Endothelial cell of umbilical vein (primary cell): ENCODE measurements around the gene TMEM161A. TPM values are rescaled to one million over a fixed set of nuclear protein-coding genes. Genes with fewer than 3 reads are reported as not detected.

Source experiments
- BruUV-seq: library from RNA; stranded (reverse); fragments of 400-500 nt; replicated peaks from 2 replicates; lab custom pipeline; 2021; lab: Mats Ljungman, UMichigan
- CTCF ChIA-PET: fragments of 300-600, 350-600 bp; sonication (Branson Sonifier 250); formaldehyde crosslinking; loops from one replicate; lab custom pipeline; 2021; ENCODE audit warnings: antibody characterized with exemption, inconsistent platforms; lab: Charles Lee
- POLR2A ChIA-PET: fragments of 300-600, 350-600 bp; sonication (Branson Sonifier 250); formaldehyde crosslinking; loops from one replicate; lab custom pipeline; 2021; ENCODE audit warnings: antibody characterized with exemption, inconsistent platforms; lab: Charles Lee
- DNase-seq: peaks from one replicate; pipeline ENCODE4 v3.0.0-alpha.2; 2011; ENCODE audit warnings: low read depth, low spot score
- FAIRE-seq: peaks from 2 replicates; lab custom pipeline; 2011; peaks lifted over from hg19 to GRCh38; lab: Jason Lieb, UNC
- H2AFZ ChIP-seq: 2 replicates; pipeline ENCODE4 v1.6.0; 2012; ENCODE audit warnings: low read depth, low read length, control low read depth, inconsistent platforms
- H3K27ac ChIP-seq: 2 replicates; pipeline ENCODE4 v1.5.1; 2011; ENCODE audit warnings: low read depth, mild to moderate bottlenecking, control low read depth, low read length, moderate library complexity; ENCODE audit not compliant: insufficient read depth
- H3K27me3 ChIP-seq, 2 experiments: 2 replicates each; pipeline versions ENCODE4 v1.6.0 to v1.6.1; 2011; ENCODE audit warnings: low read length in 2 of 2, mixed read lengths in 1 of 2; ENCODE audit not compliant: control insufficient read depth in 2 of 2, insufficient read depth in 2 of 2
- H3K36me3 ChIP-seq, 2 experiments: 2 replicates in 1 of 2; 3 replicates in 1 of 2; pipeline ENCODE4 v1.5.1; 2011; ENCODE audit warnings: low read length in 2 of 2, mild to moderate bottlenecking in 1 of 2, moderate library complexity in 1 of 2; ENCODE audit not compliant: control insufficient read depth in 2 of 2, insufficient read depth in 2 of 2; ENCODE audit errors: extremely low read depth in 1 of 2
- H3K4me1 ChIP-seq: 3 replicates; pipeline ENCODE4 v1.5.1; 2011; ENCODE audit warnings: mild to moderate bottlenecking, low read length; ENCODE audit not compliant: control insufficient read depth, insufficient read depth; ENCODE audit errors: extremely low read depth
- H3K4me2 ChIP-seq: 2 replicates; pipeline ENCODE4 v1.6.1; 2011; ENCODE audit warnings: low read length, control low read depth, mixed read lengths; ENCODE audit not compliant: insufficient read depth
- H3K4me3 ChIP-seq, 3 experiments: fragments of 200-600 bp in 1 of 3; sonication (generic), shearing (Covaris generic) in 1 of 3; replicated peaks in 1 of 3; 2 replicates each; pipeline ENCODE4 v1.5.1; 2011 to 2016; ENCODE audit warnings: control low read depth in 3 of 3, low read length in 3 of 3, mild to moderate bottlenecking in 2 of 3, inconsistent platforms in 1 of 3, low read depth in 1 of 3, moderate library complexity in 1 of 3; ENCODE audit not compliant: insufficient read depth in 1 of 3
- H3K79me2 ChIP-seq: 2 replicates; pipeline ENCODE4 v1.6.0; 2012; ENCODE audit warnings: low read length, inconsistent platforms; ENCODE audit not compliant: control insufficient read depth, insufficient read depth
- H3K9ac ChIP-seq: replicated peaks from 2 replicates; pipeline ENCODE3; 2011; ENCODE audit warnings: low read length, control low read depth; ENCODE audit not compliant: insufficient read depth; ENCODE audit errors: extremely low read depth
- H3K9me1 ChIP-seq: replicated peaks from 3 replicates; pipeline ENCODE4 v1.6.0; 2011; ENCODE audit warnings: mild to moderate bottlenecking, low read length; ENCODE audit not compliant: control insufficient read depth, insufficient read depth; ENCODE audit errors: extremely low read depth
- H3K9me3 ChIP-seq: replicated peaks from 2 replicates; pipeline ENCODE4 v1.5.1; 2012; ENCODE audit warnings: low read length, inconsistent platforms; ENCODE audit not compliant: control insufficient read depth, insufficient read depth
- H4K20me1 ChIP-seq: replicated peaks from 2 replicates; pipeline ENCODE3; 2011; ENCODE audit warnings: mild to moderate bottlenecking, low read length; ENCODE audit not compliant: control insufficient read depth, insufficient read depth; ENCODE audit errors: extremely low read depth
- CTCF ChIP-seq, 2 donors: IDR thresholded peaks; 1 replicate in 1 of 2; 2 replicates in 1 of 2; pipeline ENCODE4 v1.5.1; 2011; ENCODE audit warnings: low read length in 2 of 2, mild to moderate bottlenecking in 2 of 2, moderate library complexity in 2 of 2, control low read depth in 1 of 2, inconsistent platforms in 1 of 2, low read depth in 1 of 2; ENCODE audit not compliant: insufficient read depth in 1 of 2; ENCODE audit errors: extremely low read depth in 1 of 2
- EZH2 ChIP-seq: IDR thresholded peaks from 2 replicates; pipeline ENCODE4 v1.6.1; 2012; ENCODE audit warnings: borderline replicate concordance, low read depth, mild to moderate bottlenecking, moderate library complexity, low read length, inconsistent platforms; ENCODE audit not compliant: severe bottlenecking
- FOS ChIP-seq: IDR thresholded peaks from 2 replicates; pipeline ENCODE4 v1.6.1; 2011; ENCODE audit warnings: mild to moderate bottlenecking, low read length, moderate library complexity, borderline replicate concordance; ENCODE audit not compliant: insufficient read depth
- GATA2 ChIP-seq: IDR thresholded peaks from 2 replicates; pipeline ENCODE4 v1.7.0; 2011; ENCODE audit warnings: low read depth, mild to moderate bottlenecking, moderate library complexity, mixed read lengths, low read length; ENCODE audit not compliant: insufficient read length, insufficient read depth
- JUN ChIP-seq: IDR thresholded peaks from 2 replicates; pipeline ENCODE4 v1.6.1; 2011; ENCODE audit warnings: borderline replicate concordance, low read depth; ENCODE audit not compliant: insufficient read length, insufficient read depth
- MAX ChIP-seq: IDR thresholded peaks from 2 replicates; pipeline ENCODE4 v1.6.1; 2011; ENCODE audit not compliant: insufficient read depth, insufficient read length
- MYC ChIP-seq: IDR thresholded peaks from one replicate; pipeline ENCODE4 v1.6.1; 2011; ENCODE audit warnings: mild to moderate bottlenecking, low read depth, low read length
- POLR2A ChIP-seq: IDR thresholded peaks from 2 replicates; pipeline ENCODE4 v1.6.1; 2012; ENCODE audit warnings: low read depth, mild to moderate bottlenecking, control low read depth, low read length
- POLR2AphosphoS5 ChIP-seq: IDR thresholded peaks from 2 replicates; pipeline ENCODE4 v1.6.1; 2012; ENCODE audit warnings: low read depth, mild to moderate bottlenecking, control low read depth, low read length, moderate library complexity; ENCODE audit not compliant: insufficient read depth
- dilution Hi-C: fragments of 300-500 bp; cut with MboI; formaldehyde crosslinking; loops from one replicate; pipeline ENCODE4 v1.15.0; 2019; ENCODE audit warnings: low sequenced_read_pairs; ENCODE audit not compliant: extremely low pct_ligation_motif_present
- intact Hi-C: fragments of 100-400 bp; cut with micrococcal nuclease; formaldehyde crosslinking; loops from one replicate; pipeline ENCODE4 v1.10.0; 2022
- polyA plus RNA-seq, 4 experiments: library from polyadenylated mRNA; depleted of rRNA in 3 of 4; stranded (reverse) in 3 of 4; unstranded in 1 of 4; fragments of >200 nt; gene quantifications; 2 replicates each; pipeline versions ENCODE4 v1.2.1 to v1.2.3, GENCODE V29; 2011 to 2012; ENCODE audit warnings: missing spikeins in 1 of 4
- total RNA-seq: library from RNA; stranded (reverse); gene quantifications from 2 replicates; pipeline ENCODE4 v1.2.3, GENCODE V29; 2021

The TMEM161A gene
- total and polyA plus RNA-seq, 2 donors (not counting 3 experiments of a cell fraction or from before 2014, with no cell fraction given), result 24.1 to 54.9 TPM

DNA sequence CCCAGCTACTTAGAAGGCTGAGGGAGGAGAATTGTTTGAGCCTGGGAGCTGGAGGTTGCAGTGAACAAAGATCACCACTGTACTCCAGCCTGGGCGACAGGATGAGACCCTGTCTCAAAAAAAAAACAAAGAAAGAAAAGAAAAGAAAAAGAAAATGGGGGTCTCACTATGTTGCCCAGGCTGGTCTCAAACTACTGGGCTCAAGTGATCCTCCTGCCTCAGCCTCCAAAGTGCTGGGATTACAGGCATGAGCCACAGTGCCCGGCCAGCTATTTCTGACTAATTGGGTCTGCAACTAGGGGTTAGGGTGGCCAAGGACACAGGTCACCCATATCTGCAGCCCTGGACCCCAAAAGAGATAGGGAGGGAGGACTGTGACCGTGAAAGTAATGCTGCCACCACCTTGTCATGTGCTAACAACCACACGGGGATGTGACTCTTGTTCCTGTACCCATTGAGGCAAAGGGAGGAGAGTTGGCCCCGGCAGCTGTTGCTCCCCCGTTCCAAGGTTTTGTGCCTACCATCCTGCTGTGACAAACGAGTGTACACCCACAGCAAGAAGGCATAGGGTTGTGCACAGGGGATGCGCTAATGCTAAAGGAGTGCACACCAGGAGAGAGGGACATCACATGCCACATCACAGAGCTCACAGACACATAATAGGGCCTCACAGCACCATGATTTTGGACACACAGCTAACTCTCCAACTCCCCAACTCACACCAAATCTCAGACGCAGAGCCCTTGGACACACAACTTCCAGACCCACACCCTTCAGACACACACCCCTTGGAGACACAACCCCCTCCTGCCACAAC, 31.2 kb upstream of the TMEM161A start:
- DNase-seq, result no peak
- H4K20me1 ChIP-seq, result no peaks in the 10 kb centered on the region
- H3K4me1 ChIP-seq, result peaks cover 5% of the 10 kb centered on the region
- no peak overlapping the region for H3K4me3 ChIP-seq
- no peaks in the 10 kb centered on the region for H3K9me3 ChIP-seq
- H2AFZ ChIP-seq, result no peak overlapping the region
- H3K9me1 ChIP-seq, result no peaks in the 10 kb centered on the region
- no TSS peak for BruUV-seq
- dilution Hi-C loops, result no loop called here
- H3K27me3 ChIP-seq, result no peaks in the 10 kb centered on the region
- intact Hi-C loops, result no loop called here
- H3K4me2 ChIP-seq, result peak overlapping the region; percentile 30
- H3K79me2 ChIP-seq, result no peaks in the 10 kb centered on the region
- ChIA-PET CTCF (interaction anchor here (0.6 to 2.3 kb wide), 2 partner anchors 15 to 23 kb away, joined by 3 to 8 read pairs; no protein-coding TSS in a partner anchor), POLR2A (no interaction called here)
- H3K36me3 ChIP-seq, result no peaks in the 10 kb centered on the region
- FAIRE-seq, result no peak
- TF ChIP-seq MYC (no peak), MAX (no peak), GATA2 (no peak), EZH2 (no peak), JUN (no peak), POLR2A (no peak), POLR2AphosphoS5 (no peak), CTCF (IDR thresholded peaks at IDR 0.05; ENCODE audit: extremely low read depth in 1 of 2, insufficient read depth in 1 of 2, low read depth in 1 of 2, low read length in 2 of 2) (no peak), FOS (no peak)
- H3K27ac ChIP-seq, result no peak overlapping the region
- H3K9ac ChIP-seq, result no peak overlapping the region
